22Rv1 (cell line): ENCODE measurements around the gene MIDN.
A peak's percentile ranks its signal among the peaks of the same experiment; 100 is the strongest.

ENCODE experiments used
- H3K27ac ChIP-seq: fragments of 450-650 bp; 2 replicates; pipeline ENCODE4 v1.5.1; 2017
- ZFX ChIP-seq: fragments of 450-650 bp; IDR thresholded peaks from 2 replicates; pipeline ENCODE4 v1.6.1; 2017; ENCODE audit warnings: antibody characterized with exemption, borderline replicate concordance
- TF ChIP-seq, protein P1 (sequence below): fragments of 450-650 bp; IDR thresholded peaks from 2 replicates; pipeline ENCODE4 v1.5.1; 2017; ENCODE audit warnings: mild to moderate bottlenecking

Gene MIDN

GRCh38 chr19:1227304-1228054, 20.9 kb upstream of the MIDN start:
- TF ChIP-seq, protein P1, sequence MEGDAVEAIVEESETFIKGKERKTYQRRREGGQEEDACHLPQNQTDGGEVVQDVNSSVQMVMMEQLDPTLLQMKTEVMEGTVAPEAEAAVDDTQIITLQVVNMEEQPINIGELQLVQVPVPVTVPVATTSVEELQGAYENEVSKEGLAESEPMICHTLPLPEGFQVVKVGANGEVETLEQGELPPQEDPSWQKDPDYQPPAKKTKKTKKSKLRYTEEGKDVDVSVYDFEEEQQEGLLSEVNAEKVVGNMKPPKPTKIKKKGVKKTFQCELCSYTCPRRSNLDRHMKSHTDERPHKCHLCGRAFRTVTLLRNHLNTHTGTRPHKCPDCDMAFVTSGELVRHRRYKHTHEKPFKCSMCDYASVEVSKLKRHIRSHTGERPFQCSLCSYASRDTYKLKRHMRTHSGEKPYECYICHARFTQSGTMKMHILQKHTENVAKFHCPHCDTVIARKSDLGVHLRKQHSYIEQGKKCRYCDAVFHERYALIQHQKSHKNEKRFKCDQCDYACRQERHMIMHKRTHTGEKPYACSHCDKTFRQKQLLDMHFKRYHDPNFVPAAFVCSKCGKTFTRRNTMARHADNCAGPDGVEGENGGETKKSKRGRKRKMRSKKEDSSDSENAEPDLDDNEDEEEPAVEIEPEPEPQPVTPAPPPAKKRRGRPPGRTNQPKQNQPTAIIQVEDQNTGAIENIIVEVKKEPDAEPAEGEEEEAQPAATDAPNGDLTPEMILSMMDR: peak; percentile 30; the same call in 1 of the 2 replicates
- no peak for TF ChIP-seq ZFX
- peak overlapping the region; percentile 60 for H3K27ac ChIP-seq

GRCh38 chr19:1228161-1228957, 20.0 kb upstream of the MIDN start:
- H3K27ac ChIP-seq: peak overlapping the region; percentile 60
- TF ChIP-seq, protein P1: no peak
- no peak for TF ChIP-seq ZFX

DNA sequence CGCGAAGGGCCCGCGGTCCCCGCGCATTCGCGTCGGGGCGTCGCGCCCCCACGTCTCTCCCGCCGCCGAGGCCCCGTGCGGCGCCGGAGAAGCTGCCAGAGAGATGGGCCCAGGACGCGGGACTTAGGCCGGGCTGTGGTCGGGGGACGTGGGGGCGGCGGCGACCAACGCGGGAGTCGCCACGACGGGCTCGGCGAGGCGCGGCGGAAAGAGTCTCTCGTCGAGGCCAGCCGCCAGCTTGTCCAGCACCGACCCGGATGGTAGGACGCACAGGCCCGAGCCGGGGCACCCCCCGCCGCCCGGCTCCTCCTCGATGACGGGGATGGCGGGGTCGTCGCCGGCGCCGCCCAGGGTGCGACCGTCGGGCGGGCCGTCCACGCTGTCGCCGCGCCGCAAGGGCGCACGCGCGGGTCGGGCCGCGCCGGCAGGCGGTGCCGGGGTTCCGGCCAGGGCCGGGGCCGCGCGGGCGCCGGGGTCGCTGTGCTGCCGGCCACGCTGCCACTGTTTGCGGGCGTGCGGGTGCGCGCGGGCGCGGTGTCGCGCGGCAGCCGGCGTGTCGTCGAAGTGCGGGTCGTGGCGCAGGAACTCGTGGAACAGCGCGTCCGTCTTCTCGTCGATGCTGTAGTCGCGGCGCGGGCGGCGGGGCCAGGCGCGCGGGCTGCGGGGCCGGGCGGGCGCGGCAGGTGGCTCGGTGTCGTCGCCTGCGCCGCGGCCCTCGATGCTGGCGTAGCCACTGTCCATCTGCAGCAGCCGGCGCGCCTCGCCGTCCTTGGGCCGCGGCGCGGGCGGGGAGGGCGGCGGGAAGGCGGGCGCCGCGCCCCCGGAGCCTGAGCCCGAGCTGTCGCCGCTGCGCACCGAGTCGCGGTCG, 19.1 kb upstream of the MIDN start:
- TF ChIP-seq, protein P1: no peak
- no peak for TF ChIP-seq ZFX
- no peak overlapping the region for H3K27ac ChIP-seq

GRCh38 chr19:1229924-1230782, 18.2 kb upstream of the MIDN start:
- H3K27ac ChIP-seq: no peak overlapping the region
- no peak for TF ChIP-seq ZFX
- TF ChIP-seq, protein P1: no peak

DNA sequence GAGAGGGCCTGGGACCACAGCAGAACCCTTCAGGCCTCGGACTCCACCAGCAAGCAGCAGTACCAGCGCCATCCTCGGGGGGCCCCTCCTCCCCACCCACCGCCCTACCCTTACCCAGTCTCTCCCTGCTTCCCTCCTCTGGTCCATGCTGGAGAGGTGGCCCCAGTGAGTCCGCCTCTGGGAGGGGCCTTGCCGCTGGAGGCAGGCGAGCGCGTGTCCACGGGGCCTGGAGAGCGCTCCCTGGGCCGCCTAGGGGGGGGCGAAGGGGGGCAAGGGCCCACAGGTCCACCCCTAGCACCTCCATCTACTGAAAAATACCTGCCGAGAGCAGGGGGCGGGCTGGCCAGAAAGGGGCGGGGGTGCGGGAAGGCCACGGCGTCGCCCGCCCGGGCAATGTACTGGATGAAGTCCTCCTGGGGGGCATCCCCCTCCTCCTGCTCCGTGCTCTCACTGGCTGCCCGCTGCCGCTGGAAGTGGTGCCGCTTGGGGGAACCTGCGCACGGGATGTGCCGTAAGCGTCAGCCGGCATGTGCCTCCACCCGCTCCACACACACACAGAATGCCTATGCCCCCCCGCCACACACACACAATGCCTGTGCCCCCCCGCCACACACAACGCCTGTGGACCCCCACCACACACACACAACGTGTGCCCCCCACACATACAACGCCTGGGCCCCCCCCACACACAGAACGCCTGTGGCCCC, 17.4 kb upstream of the MIDN start:
- TF ChIP-seq, protein P1: no peak
- no peak for TF ChIP-seq ZFX
- no peak overlapping the region for H3K27ac ChIP-seq
